Left ventricle myocardium inferior (tissue), 1 donor: Measurements from ENCODE around the gene CCNG1. TPM values are rescaled to one million over a fixed set of nuclear protein-coding genes. Genes with fewer than 3 reads are reported as not detected.
"Not testable (repeated sequence)": the region's sequence is repeated elsewhere in the genome, so short reads cannot be mapped to it uniquely, and the experiment has no call there.

Experiments used
- DNase-seq: peaks from one replicate; pipeline ENCODE4 v3.0.0-alpha.2; 2020
- H3K27ac ChIP-seq: fragments of 200-600 bp; replicated peaks from 2 replicates; pipeline ENCODE4 v1.8.0; 2021
- H3K27me3 ChIP-seq: fragments of 200-600 bp; 2 replicates; pipeline ENCODE4 v1.8.0; 2021; ENCODE audit warnings: low read depth
- H3K36me3 ChIP-seq: fragments of 200-600 bp; 2 replicates; pipeline ENCODE4 v1.8.0; 2021
- H3K4me1 ChIP-seq: fragments of 200-600 bp; 2 replicates; pipeline ENCODE4 v1.8.0; 2021
- H3K4me3 ChIP-seq: fragments of 200-600 bp; 2 replicates; pipeline ENCODE4 v1.8.0; 2021; ENCODE audit warnings: mild to moderate bottlenecking, moderate library complexity
- H3K9me3 ChIP-seq: fragments of 200-600 bp; replicated peaks from 2 replicates; pipeline ENCODE4 v1.8.0; 2021
- intact Hi-C: fragments of 100-400 bp; cut with micrococcal nuclease; formaldehyde crosslinking; loops from one replicate; pipeline ENCODE4 v1.11.0; 2022
- total RNA-seq: library from RNA; stranded (reverse); fragmentation: NEBNext Ultra II Directional; extraction: Animal tissue kit (Norgen Biotek cat#: 25700); gene quantifications from one replicate; pipeline ENCODE4 v1.2.1, GENCODE V29; 2021
- TF ChIP-seq, protein P1 (sequence below): fragments of 200-600 bp; IDR thresholded peaks from 2 replicates; pipeline ENCODE4 v1.8.0; 2021; ENCODE audit warnings: antibody characterized with exemption, mild to moderate bottlenecking, borderline replicate concordance
- donor health status: DM: no; HTN: yes; CAD: no; lungs with severe emphysema.

The CCNG1 gene
- total RNA-seq, 1 donor from 2014 or later = 80.8 TPM

DNA sequence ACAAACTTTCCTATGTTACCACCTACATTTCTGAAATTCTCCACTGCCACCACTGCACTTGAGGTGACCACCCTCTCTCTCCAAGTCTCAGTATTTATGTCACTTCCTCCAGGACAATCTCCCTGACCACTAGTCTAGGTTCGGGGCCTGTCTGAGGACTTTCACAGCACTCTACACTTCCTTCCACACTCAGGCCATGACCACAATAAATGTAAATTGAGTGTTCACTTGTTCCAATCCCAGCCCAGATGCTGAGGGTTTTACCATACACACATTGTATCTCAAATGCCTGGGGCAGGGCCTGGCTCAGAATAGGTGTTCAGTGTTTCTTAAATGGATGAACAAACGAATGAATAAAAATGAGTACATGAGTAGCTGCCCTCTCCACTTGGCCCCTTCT lies 26.9 kb upstream of the CCNG1 start:
- DNase-seq = no peak
- Histone ChIP-seq H3K27ac (no peak overlapping the region), H3K36me3 (no peaks in the 10 kb centered on the region), H3K4me1 (peaks cover 6% of the 10 kb centered on the region), H3K9me3 (no peaks in the 10 kb centered on the region), H3K4me3 (no peak overlapping the region), H3K27me3 (peaks cover 20% of the 10 kb centered on the region)
- TF ChIP-seq, protein P1, sequence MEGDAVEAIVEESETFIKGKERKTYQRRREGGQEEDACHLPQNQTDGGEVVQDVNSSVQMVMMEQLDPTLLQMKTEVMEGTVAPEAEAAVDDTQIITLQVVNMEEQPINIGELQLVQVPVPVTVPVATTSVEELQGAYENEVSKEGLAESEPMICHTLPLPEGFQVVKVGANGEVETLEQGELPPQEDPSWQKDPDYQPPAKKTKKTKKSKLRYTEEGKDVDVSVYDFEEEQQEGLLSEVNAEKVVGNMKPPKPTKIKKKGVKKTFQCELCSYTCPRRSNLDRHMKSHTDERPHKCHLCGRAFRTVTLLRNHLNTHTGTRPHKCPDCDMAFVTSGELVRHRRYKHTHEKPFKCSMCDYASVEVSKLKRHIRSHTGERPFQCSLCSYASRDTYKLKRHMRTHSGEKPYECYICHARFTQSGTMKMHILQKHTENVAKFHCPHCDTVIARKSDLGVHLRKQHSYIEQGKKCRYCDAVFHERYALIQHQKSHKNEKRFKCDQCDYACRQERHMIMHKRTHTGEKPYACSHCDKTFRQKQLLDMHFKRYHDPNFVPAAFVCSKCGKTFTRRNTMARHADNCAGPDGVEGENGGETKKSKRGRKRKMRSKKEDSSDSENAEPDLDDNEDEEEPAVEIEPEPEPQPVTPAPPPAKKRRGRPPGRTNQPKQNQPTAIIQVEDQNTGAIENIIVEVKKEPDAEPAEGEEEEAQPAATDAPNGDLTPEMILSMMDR = no peak
- intact Hi-C loops = no loop called here

DNA sequence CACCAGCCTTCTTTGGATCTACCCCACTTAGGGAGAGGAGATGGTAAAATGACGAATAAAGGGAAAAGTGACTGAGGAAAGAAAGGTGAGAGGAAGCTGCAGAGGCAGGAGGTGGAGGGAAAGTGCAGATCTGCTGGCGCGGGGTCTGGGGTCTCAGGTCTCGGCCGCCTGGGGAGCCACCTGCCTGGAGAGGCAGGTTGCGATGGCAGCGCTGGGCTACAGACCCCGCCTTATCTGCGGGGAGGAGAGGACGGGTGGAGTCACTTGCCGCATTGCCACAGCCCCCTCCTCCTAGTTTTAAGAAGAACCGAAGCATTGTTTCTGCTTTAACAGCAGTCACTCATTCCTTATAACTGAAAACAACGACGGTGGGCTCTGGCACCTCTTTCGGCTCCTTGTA lies 21.7 kb upstream of the CCNG1 start:
- H3K36me3 ChIP-seq, DNase-seq, intact Hi-C loops, H3K9me3 ChIP-seq, H3K4me1 ChIP-seq, H3K27ac ChIP-seq, H3K4me3 ChIP-seq: not testable (repeated sequence)
- H3K27me3 ChIP-seq = peaks cover 37% of the 10 kb centered on the region

DNA sequence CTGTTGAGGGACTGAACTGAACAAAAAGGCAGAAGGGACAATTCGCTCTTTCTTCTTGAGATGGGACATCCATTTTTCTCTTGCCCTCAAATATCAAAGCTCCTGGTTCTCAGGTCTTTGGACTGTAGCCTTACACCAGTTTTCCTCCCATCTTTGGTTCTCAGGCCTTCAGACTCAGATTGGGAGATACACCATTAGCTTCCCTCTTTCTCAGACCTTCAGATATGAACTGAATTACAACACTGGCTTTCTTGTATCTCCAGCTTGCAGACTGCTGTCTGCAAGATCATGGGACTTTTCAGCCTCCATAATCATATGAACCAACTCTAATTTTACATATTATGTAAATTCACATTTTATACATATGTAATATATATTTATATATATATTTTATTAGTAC lies 12.6 kb upstream of the CCNG1 start:
- TF ChIP-seq, protein P1 = no peak
- Histone ChIP-seq H3K27ac (no peak overlapping the region), H3K4me1 (no peaks in the 10 kb centered on the region), H3K4me3 (no peak overlapping the region), H3K27me3 (no peaks in the 10 kb centered on the region), H3K36me3 (no peaks in the 10 kb centered on the region), H3K9me3 (no peaks in the 10 kb centered on the region)
- intact Hi-C loops = no loop called here
- DNase-seq = no peak

DNA sequence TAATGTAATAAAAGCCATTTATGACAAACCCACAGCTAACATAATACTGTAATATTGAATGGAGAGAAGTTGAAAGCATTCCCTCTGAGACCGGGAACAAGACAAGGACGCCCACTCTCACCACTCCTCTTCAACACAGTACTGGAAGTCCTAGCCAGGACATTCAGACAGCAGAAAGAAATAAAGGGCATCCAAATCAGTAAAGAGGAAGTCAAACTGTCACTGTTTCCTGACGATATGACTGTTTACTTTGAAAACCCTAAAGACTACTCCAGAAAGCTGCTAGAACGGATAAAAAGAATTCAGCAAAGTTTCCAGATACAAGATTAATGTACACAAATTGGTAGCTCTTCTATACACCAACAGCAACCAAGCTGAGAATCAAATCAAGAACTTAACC lies 11.3 kb upstream of the CCNG1 start:
- H3K27ac ChIP-seq, H3K27me3 ChIP-seq, H3K4me3 ChIP-seq, H3K36me3 ChIP-seq, H3K9me3 ChIP-seq, H3K4me1 ChIP-seq, DNase-seq, intact Hi-C loops: not testable (repeated sequence)

DNA sequence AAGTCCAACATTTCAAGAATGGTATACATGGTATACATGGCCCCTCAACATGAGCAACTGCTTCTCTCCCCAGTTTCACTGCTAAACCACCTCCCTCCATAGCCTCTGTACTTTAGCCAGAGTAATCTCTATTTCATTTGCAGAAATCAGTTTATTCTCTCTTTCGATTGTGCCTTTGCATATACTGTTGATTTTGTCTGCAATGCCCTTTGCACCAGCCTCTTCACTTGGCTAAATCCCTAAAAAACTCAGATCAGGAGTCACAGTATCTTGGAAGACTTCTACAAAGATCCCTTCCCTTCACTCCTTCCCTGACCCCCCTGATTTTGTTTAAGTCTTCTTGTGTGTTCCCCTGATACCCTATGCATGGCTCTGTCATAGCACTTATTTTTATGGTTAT lies 4.9 kb upstream of the CCNG1 start:
- no peak for DNase-seq
- intact Hi-C loops = no loop called here

DNA sequence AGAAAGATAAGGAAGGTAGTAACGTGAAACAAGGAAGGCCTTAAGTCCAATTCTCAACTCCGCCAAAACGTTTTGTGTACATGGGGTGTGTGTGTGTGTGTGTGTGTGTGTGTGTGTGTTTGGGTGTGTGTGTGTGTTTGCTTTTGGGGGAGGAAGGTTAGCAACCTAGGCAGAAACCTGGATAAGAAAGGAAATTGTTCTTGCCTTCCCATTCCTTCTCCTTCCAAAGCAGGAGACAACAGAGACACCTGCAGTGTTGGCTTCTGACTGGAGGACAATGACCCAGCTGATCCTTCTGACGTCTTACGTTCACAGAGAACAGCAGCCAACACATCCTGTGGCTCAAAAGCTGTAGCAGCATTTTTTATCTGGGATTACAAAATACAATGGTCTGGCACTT lies 4.1 kb upstream of the CCNG1 start:
- intact Hi-C loops = no loop called here

More for the DNA sequence above, 4.9 kb upstream of the CCNG1 start:
- H3K27me3 ChIP-seq = no peaks in the 10 kb centered on the region
- no peak overlapping the region for H3K27ac ChIP-seq
- H3K4me1 ChIP-seq = peaks cover 20% of the 10 kb centered on the region
- no peak overlapping the region for H3K4me3 ChIP-seq
- H3K9me3 ChIP-seq = no peaks in the 10 kb centered on the region
- TF ChIP-seq, protein P1 = no peak
- H3K36me3 ChIP-seq = no peaks in the 10 kb centered on the region

More for the DNA sequence above, 4.1 kb upstream of the CCNG1 start:
- Histone ChIP-seq H3K9me3 (no peaks in the 10 kb centered on the region), H3K4me1 (peaks cover 27% of the 10 kb centered on the region), H3K36me3 (no peaks in the 10 kb centered on the region), H3K27ac (no peak overlapping the region), H3K4me3 (no peak overlapping the region), H3K27me3 (no peaks in the 10 kb centered on the region)
- DNase-seq = no peak
- TF ChIP-seq, protein P1 = no peak
